A549 (cell line): ENCODE results near the gene LSM7. TPM values are rescaled to one million over a fixed set of nuclear protein-coding genes. Genes with fewer than 3 reads are reported as not detected.

Experiments used
- ATAC-seq, 2 experiments: fragments of 200-7000 bp in 1 of 2; fragments of >200 bp in 1 of 2; cut with Nextera tagmentation in 1 of 2; cut with Tn5 transposase in 1 of 2; 3 replicates each; pipeline versions ENCODE4 v1.8.0 to v1.9.1; 2018 to 2020; ENCODE audit warnings: mild to moderate bottlenecking in 1 of 2, moderate library complexity in 1 of 2
- CTCF ChIA-PET: fragments of 300-600 bp; sonication (Branson Sonifier 250); formaldehyde crosslinking; extraction: SDS; loops from one replicate; lab custom pipeline; 2021; ENCODE audit warnings: antibody characterized with exemption, inconsistent platforms; lab: Yijun Ruan, JAX
- POLR2A ChIA-PET: fragments of 350-600 bp; formaldehyde crosslinking; extraction: SDS; loops from one replicate; lab custom pipeline; 2021; ENCODE audit warnings: antibody characterized with exemption, inconsistent platforms; lab: Yijun Ruan, JAX
- DNase-seq, 2 experiments: peaks; one replicate each; pipeline versions ENCODE4 v3.0.0 to v3.0.0-alpha.2; 2011 to 2016; ENCODE audit warnings: low read depth in 1 of 2, low spot score in 1 of 2
- FAIRE-seq: peaks from 2 replicates; lab custom pipeline; 2011; peaks lifted over from hg19 to GRCh38; lab: Jason Lieb, UNC
- H3K27ac ChIP-seq, 2 experiments: fragments of >200 bp; sonication (Bioruptor Twin); formaldehyde crosslinking; 3 replicates each; pipeline ENCODE4 v1.5.1; 2016 to 2017
- H3K4me1 ChIP-seq: fragments of >200 bp; sonication (Bioruptor Twin); formaldehyde crosslinking; 3 replicates; pipeline ENCODE4 v1.6.1; 2016
- H3K4me2 ChIP-seq: fragments of >200 bp; sonication (Bioruptor Twin); formaldehyde crosslinking; 3 replicates; pipeline ENCODE4 v1.6.1; 2016
- H3K4me3 ChIP-seq: fragments of >200 bp; sonication (Bioruptor Twin); formaldehyde crosslinking; 3 replicates; pipeline ENCODE4 v1.5.1; 2016
- H3K9me3 ChIP-seq: fragments of >200 bp; sonication (Bioruptor Twin); formaldehyde crosslinking; 3 replicates; pipeline ENCODE4 v1.6.1; 2016
- BCL3 ChIP-seq: fragments of >200 bp; sonication (Bioruptor Twin); formaldehyde crosslinking; IDR thresholded peaks from 3 replicates; pipeline ENCODE4 v1.6.1; 2016
- CBX8 ChIP-seq: fragments of 200-600 bp; sonication (generic); IDR thresholded peaks from 2 replicates; pipeline ENCODE4 v1.6.1; 2016
- CEBPB ChIP-seq, 2 experiments: fragments of >200 bp in 1 of 2; sonication (Bioruptor Twin) in 1 of 2; formaldehyde crosslinking in 1 of 2; IDR thresholded peaks; 2 replicates each; pipeline ENCODE4 v1.6.1; 2012 to 2016
- CHD2 ChIP-seq: fragments of 150-350 bp; IDR thresholded peaks from 2 replicates; pipeline ENCODE4 v1.6.1; 2014; ENCODE audit warnings: low read length; ENCODE audit not compliant: partially characterized antibody
- CHD4 ChIP-seq: fragments of 200-600 bp; sonication (generic); IDR thresholded peaks from 2 replicates; pipeline ENCODE4 v1.6.1; 2016; ENCODE audit warnings: antibody characterized with exemption, mild to moderate bottlenecking, borderline replicate concordance
- ESRRA ChIP-seq: fragments of 150-350 bp; IDR thresholded peaks from 2 replicates; pipeline ENCODE4 v1.6.1; 2014; ENCODE audit warnings: mild to moderate bottlenecking, low read length, borderline replicate concordance
- FOSB ChIP-seq: fragments of 250-450 bp; sonication (Bioruptor Pico); IDR thresholded peaks from 2 replicates; pipeline ENCODE4 v1.5.0; 2020; ENCODE audit warnings: mild to moderate bottlenecking, moderate library complexity
- FOXS1 ChIP-seq: fragments of 250-450 bp; sonication (Bioruptor Pico); IDR thresholded peaks from 2 replicates; pipeline ENCODE4 v1.5.0; 2020; ENCODE audit warnings: mild to moderate bottlenecking, moderate library complexity
- HDAC2 ChIP-seq: fragments of 200-600 bp; sonication (generic); IDR thresholded peaks from 2 replicates; pipeline ENCODE4 v1.6.1; 2016
- HES2 ChIP-seq: fragments of >200 bp; sonication (Bioruptor Twin); formaldehyde crosslinking; IDR thresholded peaks from 2 replicates; pipeline ENCODE4 v1.6.1; 2016
- HOXA7 ChIP-seq: fragments of 250-450 bp; sonication (Bioruptor Pico); IDR thresholded peaks from 2 replicates; pipeline ENCODE4 v1.5.0; 2020; ENCODE audit warnings: mild to moderate bottlenecking, moderate library complexity
- HOXB5 ChIP-seq: fragments of 250-450 bp; sonication (Bioruptor Pico); IDR thresholded peaks from 2 replicates; pipeline ENCODE4 v1.5.0; 2020; ENCODE audit warnings: mild to moderate bottlenecking, moderate library complexity
- JUN ChIP-seq, 2 experiments: fragments of >200 bp; sonication (Bioruptor Twin); formaldehyde crosslinking; IDR thresholded peaks; 2 replicates in 1 of 2; 3 replicates in 1 of 2; pipeline ENCODE4 v1.6.1; 2016 to 2017
- KDM5A ChIP-seq: fragments of 200-600 bp; sonication (generic); IDR thresholded peaks from 2 replicates; pipeline ENCODE4 v1.6.1; 2016; ENCODE audit warnings: antibody characterized with exemption, mild to moderate bottlenecking
- MAX ChIP-seq: IDR thresholded peaks from 2 replicates; pipeline ENCODE4 v1.6.1; 2012
- MYC ChIP-seq: IDR thresholded peaks from 2 replicates; pipeline ENCODE4 v1.6.1; 2012; ENCODE audit warnings: mild to moderate bottlenecking, inconsistent platforms, low read length, improper control_type of control experiment, borderline replicate concordance
- NPAS2 ChIP-seq: fragments of 250-450 bp; sonication (Bioruptor Pico); IDR thresholded peaks from 2 replicates; pipeline ENCODE4 v1.8.0; 2022; ENCODE audit warnings: mild to moderate bottlenecking, moderate library complexity, borderline replicate concordance
- PHF8 ChIP-seq: fragments of 200-600 bp; sonication (generic); IDR thresholded peaks from 2 replicates; pipeline ENCODE4 v1.6.1; 2016; ENCODE audit warnings: low read depth, mild to moderate bottlenecking, antibody characterized with exemption, moderate library complexity, borderline replicate concordance
- RARB ChIP-seq: fragments of 250-450 bp; sonication (Bioruptor Pico); IDR thresholded peaks from 2 replicates; pipeline ENCODE4 v1.8.0; 2021; ENCODE audit warnings: mild to moderate bottlenecking, moderate library complexity
- RNF2 ChIP-seq: fragments of 200-600 bp; sonication (generic); IDR thresholded peaks from 2 replicates; pipeline ENCODE4 v1.6.1; 2016; ENCODE audit warnings: low read depth, mild to moderate bottlenecking, antibody characterized with exemption, moderate library complexity, borderline replicate concordance
- SMC3 ChIP-seq: fragments of >200 bp; sonication (Bioruptor Twin); formaldehyde crosslinking; IDR thresholded peaks from 3 replicates; pipeline ENCODE4 v1.6.1; 2018; ENCODE audit warnings: inconsistent platforms
- TFCP2L1 ChIP-seq: fragments of 250-450 bp; sonication (Bioruptor Pico); IDR thresholded peaks from 2 replicates; pipeline ENCODE4 v1.5.0; 2021; ENCODE audit warnings: mild to moderate bottlenecking
- ZFP36 ChIP-seq: fragments of 450-650 bp; IDR thresholded peaks from 2 replicates; pipeline ENCODE4 v1.6.1; 2014; ENCODE audit warnings: borderline replicate concordance; ENCODE audit not compliant: partially characterized antibody
- ZNF302 ChIP-seq: fragments of 250-450 bp; sonication (Bioruptor Pico); IDR thresholded peaks from 2 replicates; pipeline ENCODE4 v1.9.0; 2021; ENCODE audit warnings: inconsistent platforms, mild to moderate bottlenecking, moderate library complexity
- WGBS: methylation state at CpG from one replicate; pipeline ENCODE4 v1.1.6; 2017; ENCODE audit errors: missing lambda C conversion rate; 5-methylcytosine and 5-hydroxymethylcytosine counted together
- polyA plus RNA-seq, 4 experiments: library from polyadenylated mRNA; depleted of rRNA in 3 of 4; stranded (reverse); fragments of >200 nt; fragmentation: RNase III in 1 of 4; extraction: RNeasy Plus Mini Kit Qiagen cat#74134 plus additional on column Dnase treatment in 1 of 4; gene quantifications; 2 replicates in 3 of 4; 3 replicates in 1 of 4; pipeline ENCODE4 v1.2.3, GENCODE V29; 2011 to 2017

LSM7 gene
- polyA plus RNA-seq, 2 of the 4 experiments (the other 2 are of a cell fraction) = 140 to 144 TPM

- Histone ChIP-seq H3K27ac (no peak overlapping the region), H3K4me1 (no peaks in the 10 kb centered on the region), H3K9me3 (peaks cover 11% of the 10 kb centered on the region; the same call in 2 of the 3 replicates), H3K4me2 (no peak overlapping the region), H3K4me3 (no peak overlapping the region)
- FAIRE-seq (no peak), ATAC-seq (no peak), DNase-seq (no peak)
- no peak for TF ChIP-seq BCL3
- TF ChIP-seq HDAC2 = no peak
- TF ChIP-seq SMC3 = no peak
- TF ChIP-seq JUN (IDR thresholded peaks at IDR 0.05) = no peak
- no peak for TF ChIP-seq FOSB
- TF ChIP-seq MAX = no peak
- no peak for TF ChIP-seq CHD2
- no peak for TF ChIP-seq RNF2
- no peak for TF ChIP-seq PHF8
- TF ChIP-seq FOXS1 (CRISPR knock-in tag) = no peak
- TF ChIP-seq MYC = no peak
- TF ChIP-seq CHD4 = no peak
- ChIA-PET POLR2A (no interaction called here), CTCF (no interaction called here)
- WGBS = no CpG with 5 or more reads among the region's 20 CpGs
Measured at GRCh38 chr19:2319551-2319950, 8.8 kb downstream of the LSM7 start.

GRCh38 chr19:2318923-2319322 lies 9.5 kb downstream of the LSM7 start:
- Histone ChIP-seq H3K27ac (no peak overlapping the region), H3K9me3 (peaks cover 15% of the 10 kb centered on the region; the same call in 2 of the 3 replicates), H3K4me3 (no peak overlapping the region), H3K4me2 (no peak overlapping the region), H3K4me1 (no peaks in the 10 kb centered on the region)
- 74% methylated on average over 3 of the region's 6 CpGs for WGBS
- TF ChIP-seq PHF8 = no peak
- TF ChIP-seq ZFP36 = peak; percentile 41
- FAIRE-seq = no peak
- POLR2A ChIA-PET = no interaction called here
- DNase-seq = no peak
- no peak for ATAC-seq
- CTCF ChIA-PET = no interaction called here

GRCh38 chr19:2317756-2318155 lies 10.6 kb downstream of the LSM7 start:
- CTCF ChIA-PET = interaction anchor here (2.3 kb wide), 1 partner anchor 11 kb away, joined by 12 read pairs; no protein-coding TSS in a partner anchor
- FAIRE-seq (no peak), DNase-seq (no peak), ATAC-seq (no peak)
- H3K4me3 ChIP-seq = no peak overlapping the region
- no peak overlapping the region for H3K4me2 ChIP-seq
- POLR2A ChIA-PET = no interaction called here
- H3K27ac ChIP-seq = no peak overlapping the region
- TF ChIP-seq KDM5A = no peak
- TF ChIP-seq CBX8 = no peak
- no peak for TF ChIP-seq TFCP2L1 (CRISPR knock-in tag)
- TF ChIP-seq HOXB5 (CRISPR knock-in tag) = no peak
- TF ChIP-seq ZNF302 (CRISPR knock-in tag) = no peak
- no peak for TF ChIP-seq MAX
- no peak for TF ChIP-seq CEBPB (IDR thresholded peaks at IDR 0.05)
- TF ChIP-seq HOXA7 (CRISPR knock-in tag) = no peak
- TF ChIP-seq SMC3 = no peak
- TF ChIP-seq ESRRA = no peak
- TF ChIP-seq RARB (CRISPR knock-in tag) = no peak
- no peak for TF ChIP-seq HES2
- no peak for TF ChIP-seq NPAS2 (CRISPR knock-in tag)
- H3K9me3 ChIP-seq = peaks cover 15% of the 10 kb centered on the region; the same call in 2 of the 3 replicates
- H3K4me1 ChIP-seq = no peaks in the 10 kb centered on the region
- 87% methylated on average over 14 of the region's 25 CpGs for WGBS
